ENCODE results near the gene OPN1SW. TPM values are rescaled to one million over a fixed set of nuclear protein-coding genes. Genes with fewer than 3 reads are reported as not detected.
A peak's percentile ranks its signal among the peaks of the same experiment; 100 is the strongest.

The OPN1SW gene
- total RNA-seq, 1 experiment from 2014 or later, result not detected

- in situ Hi-C loops (cut with HindIII; ENCODE audit: low pct_unique_long_range_greater_than_20kb, low sequenced_read_pairs), result no loop called here
- no peak for DNase-seq (ENCODE audit: low read depth)
These were observed 19.5 kb upstream of the OPN1SW start for GRCh38 chr7:128795129-128795528.

DNA sequence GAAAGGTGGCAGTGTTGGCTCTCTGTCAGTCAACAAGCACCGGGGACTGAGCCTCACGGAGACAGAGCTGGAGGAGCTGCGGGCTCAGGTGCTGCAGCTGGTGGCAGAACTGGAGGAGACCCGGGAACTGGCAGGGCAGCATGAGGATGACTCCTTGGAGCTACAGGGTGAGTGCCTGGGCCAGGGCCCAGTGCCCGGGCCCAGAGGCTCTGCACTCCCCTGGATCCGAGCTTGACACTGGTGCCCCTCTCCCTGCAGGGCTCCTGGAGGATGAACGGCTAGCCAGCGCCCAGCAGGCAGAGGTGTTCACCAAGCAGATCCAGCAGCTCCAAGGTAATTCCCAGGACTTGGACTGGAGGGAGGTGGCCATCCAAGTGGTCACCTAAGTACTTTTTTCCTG, 18.8 kb upstream of the OPN1SW start:
- DNase-seq (ENCODE audit: low read depth), result no peak
- in situ Hi-C loops (cut with HindIII; ENCODE audit: low pct_unique_long_range_greater_than_20kb, low sequenced_read_pairs), result no loop called here

DNA sequence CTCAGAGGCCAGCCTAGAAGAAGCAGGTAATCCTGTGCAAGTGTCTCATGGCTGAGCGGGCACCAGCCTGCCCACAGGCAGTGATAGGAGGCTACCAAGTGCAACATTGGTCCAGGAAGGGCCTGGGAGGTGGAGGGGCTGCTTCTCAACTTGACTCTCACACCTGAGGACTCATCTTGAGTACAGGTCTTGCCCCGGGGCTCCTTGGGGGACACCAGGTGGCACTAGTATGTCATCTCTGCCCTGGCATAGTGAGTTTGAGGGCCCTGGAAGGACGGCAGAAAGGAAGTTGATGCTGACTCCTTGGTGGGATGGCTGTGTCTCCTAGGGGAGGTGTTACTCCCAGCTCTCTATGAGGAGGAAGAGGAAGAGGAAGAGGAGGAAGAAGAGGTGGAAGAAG, 18.4 kb upstream of the OPN1SW start:
- DNase-seq (ENCODE audit: low read depth), result no peak
- in situ Hi-C loops (cut with HindIII; ENCODE audit: low pct_unique_long_range_greater_than_20kb, low sequenced_read_pairs), result no loop called here

GRCh38 chr7:128793181-128793547, 17.6 kb upstream of the OPN1SW start:
- in situ Hi-C loops (cut with HindIII; ENCODE audit: low pct_unique_long_range_greater_than_20kb, low sequenced_read_pairs), result no loop called here
- no peak for DNase-seq (ENCODE audit: low read depth)

- no peak for DNase-seq (ENCODE audit: low read depth)
- in situ Hi-C loops (cut with HindIII; ENCODE audit: low pct_unique_long_range_greater_than_20kb, low sequenced_read_pairs), result no loop called here
These were observed 17.0 kb upstream of the OPN1SW start for GRCh38 chr7:128792471-128793180.

DNA sequence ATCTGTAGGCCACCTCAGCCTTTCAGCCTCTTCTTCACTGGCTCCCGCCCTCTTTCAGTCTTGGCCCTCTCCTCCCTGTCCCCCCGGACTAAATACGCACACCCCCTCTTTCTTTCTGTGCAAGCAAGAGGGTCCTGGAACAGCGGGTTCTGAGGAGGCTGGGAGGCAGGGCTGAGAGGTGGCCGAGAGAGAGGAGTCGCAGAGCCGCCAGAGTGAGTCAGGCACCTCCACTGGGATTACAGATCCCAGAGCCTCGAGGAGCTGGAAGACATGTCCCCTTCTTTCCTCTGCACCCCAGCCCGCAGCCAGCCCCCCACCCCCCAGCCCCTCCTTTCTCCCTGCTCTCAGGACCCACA, 16.4 kb upstream of the OPN1SW start:
- in situ Hi-C loops (cut with HindIII; ENCODE audit: low pct_unique_long_range_greater_than_20kb, low sequenced_read_pairs), result no loop called here
- DNase-seq (ENCODE audit: low read depth), result no peak

DNA sequence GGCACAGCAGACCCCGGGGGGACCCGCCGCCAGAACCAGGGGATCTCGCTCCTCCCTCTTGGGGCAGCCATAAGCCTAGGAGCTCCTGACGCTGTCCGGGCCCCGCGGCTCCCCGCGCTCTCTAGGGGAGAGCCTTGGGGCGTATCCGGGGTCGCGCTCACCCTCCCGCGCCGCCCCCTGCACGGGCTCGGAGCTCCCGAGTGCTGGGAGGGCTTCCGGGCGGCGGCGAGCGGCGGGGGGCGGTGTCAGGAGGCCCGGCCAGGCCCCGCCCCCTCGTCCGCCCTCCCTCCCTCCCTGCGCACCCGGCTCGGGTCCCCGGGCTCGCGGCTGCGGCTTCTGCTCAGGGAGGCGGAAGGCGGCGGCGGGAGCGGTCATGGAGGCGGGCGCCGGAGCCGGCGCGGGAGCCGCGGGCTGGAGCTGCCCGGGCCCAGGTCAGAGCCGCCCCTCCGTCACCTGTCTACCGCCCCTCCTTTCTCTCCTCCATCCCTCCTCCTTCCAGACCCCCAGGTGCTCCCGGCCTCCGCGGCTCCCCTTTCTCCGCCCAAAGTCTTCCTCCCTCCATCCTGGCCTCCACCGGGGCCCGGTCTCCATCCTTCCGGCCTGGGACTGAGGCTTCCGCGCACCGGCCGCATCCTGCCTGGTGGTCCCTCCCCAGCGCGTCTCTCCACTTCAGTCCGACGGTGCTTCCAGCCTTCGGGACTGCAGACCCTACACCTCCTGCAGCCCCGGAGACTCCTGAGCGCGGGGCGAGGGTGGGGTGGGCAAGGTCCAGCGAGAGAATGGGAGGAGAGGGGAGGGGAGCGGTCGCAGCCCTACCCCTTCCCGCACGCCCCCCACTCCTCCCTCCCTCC, 15.8 kb upstream of the OPN1SW start, which contains the start of gene CCDC136:
Gene CCDC136 (plus strand): TSS at position 848 of the 851 bp plus-strand sequence. CDS start 444 bp downstream, outside the sequence.
- peak; percentile 50 for DNase-seq (ENCODE audit: low read depth)
- in situ Hi-C loops (cut with HindIII; ENCODE audit: low pct_unique_long_range_greater_than_20kb, low sequenced_read_pairs), result no loop called here

- no peak for DNase-seq (ENCODE audit: low read depth)
- in situ Hi-C loops (cut with HindIII; ENCODE audit: low pct_unique_long_range_greater_than_20kb, low sequenced_read_pairs), result no loop called here
These were observed 14.9 kb upstream of the OPN1SW start for GRCh38 chr7:128790315-128791041.

DNA sequence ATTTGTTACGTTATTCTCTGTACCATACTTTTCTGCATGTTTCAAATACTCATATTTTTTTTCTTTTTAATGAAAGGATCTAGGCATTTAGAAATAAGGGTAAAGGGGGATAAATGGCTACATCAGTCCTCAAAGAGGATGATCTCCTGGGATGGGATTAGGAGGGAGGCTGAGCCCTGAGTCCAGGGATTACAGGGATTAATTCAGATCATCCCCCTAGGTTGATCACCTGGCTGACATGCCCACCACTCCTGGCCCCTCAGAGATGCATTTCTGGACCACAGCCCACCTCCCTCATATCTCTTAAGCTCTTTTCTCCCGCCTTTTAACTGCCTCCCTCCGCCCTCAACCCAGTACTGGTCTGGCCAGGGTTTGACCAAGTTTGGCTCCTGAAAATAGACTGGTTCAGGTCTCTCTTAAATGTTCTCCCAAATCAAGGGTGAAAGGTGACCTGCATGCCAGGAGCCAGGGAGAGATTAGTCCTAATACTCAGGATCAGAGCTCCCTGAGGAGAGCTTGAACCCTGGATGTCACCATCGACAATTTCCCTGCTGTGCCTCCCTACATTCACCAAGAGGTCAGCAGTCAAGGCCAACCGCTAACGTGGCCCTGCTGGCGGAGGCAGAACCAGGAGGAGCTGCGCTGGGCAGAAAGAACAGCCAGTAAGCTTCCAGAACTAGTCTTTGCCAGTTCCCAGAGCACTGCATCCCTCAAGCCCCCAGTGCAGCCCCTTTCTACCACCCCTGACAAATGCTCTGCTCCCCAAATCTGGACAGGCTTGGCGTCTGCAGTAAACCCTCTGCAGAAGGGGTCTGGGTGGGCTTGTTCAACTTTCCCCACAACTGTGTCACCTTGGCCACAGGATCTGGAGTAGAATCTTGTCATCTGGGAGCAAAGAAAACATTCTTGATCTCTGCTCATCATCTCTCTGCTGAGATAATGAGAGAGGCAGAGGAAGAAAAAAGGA, 13.1 kb upstream of the OPN1SW start:
- in situ Hi-C loops (cut with HindIII; ENCODE audit: low pct_unique_long_range_greater_than_20kb, low sequenced_read_pairs), result no loop called here
- no peak for DNase-seq (ENCODE audit: low read depth)

GRCh38 chr7:128785738-128786137, 10.1 kb upstream of the OPN1SW start:
- in situ Hi-C loops (cut with HindIII; ENCODE audit: low pct_unique_long_range_greater_than_20kb, low sequenced_read_pairs), result no loop called here
- DNase-seq (ENCODE audit: low read depth), result no peak

GRCh38 chr7:128783143-128783861, 7.7 kb upstream of the OPN1SW start:
- no peak for DNase-seq (ENCODE audit: low read depth)
- in situ Hi-C loops (cut with HindIII; ENCODE audit: low pct_unique_long_range_greater_than_20kb, low sequenced_read_pairs), result no loop called here

- no peak for DNase-seq (ENCODE audit: low read depth)
- in situ Hi-C loops (cut with HindIII; ENCODE audit: low pct_unique_long_range_greater_than_20kb, low sequenced_read_pairs), result no loop called here
These were observed 6.3 kb upstream of the OPN1SW start for GRCh38 chr7:128781851-128782250.

- DNase-seq (ENCODE audit: low read depth), result no peak
- in situ Hi-C loops (cut with HindIII; ENCODE audit: low pct_unique_long_range_greater_than_20kb, low sequenced_read_pairs), result no loop called here
These were observed 5.5 kb upstream of the OPN1SW start for GRCh38 chr7:128781126-128781525.

DNA sequence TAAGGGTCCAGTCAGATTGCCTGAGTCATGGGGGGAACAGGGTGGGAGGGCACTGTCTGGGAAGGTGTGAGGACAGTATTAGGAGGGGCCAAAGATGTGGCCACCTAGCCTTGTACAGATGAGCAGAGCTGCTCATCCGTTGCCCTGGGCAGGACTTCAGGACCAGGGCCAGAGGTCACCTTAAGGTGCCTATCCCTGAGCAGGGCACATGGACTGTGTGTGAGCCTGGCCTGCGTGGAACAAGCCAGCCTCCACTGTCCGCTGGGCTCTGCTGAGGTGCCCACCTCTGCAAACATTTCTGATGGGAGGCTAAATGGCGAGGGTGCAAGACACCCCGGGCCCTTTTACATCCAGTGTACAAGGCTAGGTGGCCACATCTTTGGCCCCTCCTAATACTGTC, 3.4 kb upstream of the OPN1SW start:
- in situ Hi-C loops (cut with HindIII; ENCODE audit: low pct_unique_long_range_greater_than_20kb, low sequenced_read_pairs), result no loop called here
- no peak for DNase-seq (ENCODE audit: low read depth)

DNA sequence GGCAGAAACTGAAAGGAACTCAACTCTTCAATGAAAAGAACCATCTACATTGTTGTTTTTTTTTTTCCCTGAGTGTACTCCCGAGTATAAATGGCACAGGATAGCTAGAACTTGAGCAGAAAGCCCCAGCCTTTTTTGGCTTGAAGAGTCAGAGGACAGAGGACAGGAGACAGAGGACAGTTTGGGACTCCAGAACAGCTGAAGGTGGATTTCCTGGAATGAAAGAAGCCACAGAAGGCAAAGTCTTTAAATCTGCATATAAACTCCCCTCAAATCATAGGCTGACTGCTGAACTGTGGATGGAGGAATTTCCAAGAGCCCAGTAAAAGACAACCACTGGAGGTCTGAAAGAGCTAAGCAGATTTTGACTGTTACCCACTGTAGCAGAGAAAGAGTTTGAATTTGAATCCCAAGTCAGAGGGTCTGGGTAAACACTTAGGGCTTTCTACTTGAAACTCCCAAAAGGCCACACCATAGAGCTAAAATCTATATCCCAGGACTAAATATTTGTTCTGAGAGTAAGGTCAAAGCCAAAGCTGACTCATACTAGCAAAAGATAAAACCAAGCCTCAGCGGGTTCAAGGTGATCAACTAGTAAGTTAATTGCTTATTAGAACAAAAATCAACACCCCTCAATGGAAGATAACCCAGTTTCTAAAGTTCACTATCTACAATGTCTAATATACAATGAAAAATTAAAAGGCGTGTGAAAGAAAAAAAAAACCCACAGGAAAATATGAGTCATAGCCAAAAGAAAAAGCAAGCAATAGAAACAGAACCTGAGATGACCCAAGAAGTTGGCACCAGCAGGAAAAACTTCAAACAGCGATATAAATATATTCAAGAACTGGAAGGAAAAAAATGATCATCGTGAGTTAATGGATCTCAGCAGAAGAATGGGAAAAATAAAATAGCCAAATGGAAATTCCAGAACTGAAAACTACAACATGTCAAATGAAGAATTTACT, 1.8 kb upstream of the OPN1SW start:
- in situ Hi-C loops (cut with HindIII; ENCODE audit: low pct_unique_long_range_greater_than_20kb, low sequenced_read_pairs), result no loop called here
- peak; percentile 23 for DNase-seq (ENCODE audit: low read depth)

- in situ Hi-C loops (cut with HindIII; ENCODE audit: low pct_unique_long_range_greater_than_20kb, low sequenced_read_pairs), result no loop called here
- no peak for DNase-seq (ENCODE audit: low read depth)
These were observed 673 bp downstream of the OPN1SW start for GRCh38 chr7:128774921-128775320.
